ENCODE measurements around the gene RACK1. TPM values are rescaled to one million over a fixed set of nuclear protein-coding genes. Genes with fewer than 3 reads are reported as not detected.

The RACK1 gene
- polyA plus RNA-seq, 2 of the 4 experiments (the other 2 are of a cell fraction): 2,590 to 3,139 TPM

DNA sequence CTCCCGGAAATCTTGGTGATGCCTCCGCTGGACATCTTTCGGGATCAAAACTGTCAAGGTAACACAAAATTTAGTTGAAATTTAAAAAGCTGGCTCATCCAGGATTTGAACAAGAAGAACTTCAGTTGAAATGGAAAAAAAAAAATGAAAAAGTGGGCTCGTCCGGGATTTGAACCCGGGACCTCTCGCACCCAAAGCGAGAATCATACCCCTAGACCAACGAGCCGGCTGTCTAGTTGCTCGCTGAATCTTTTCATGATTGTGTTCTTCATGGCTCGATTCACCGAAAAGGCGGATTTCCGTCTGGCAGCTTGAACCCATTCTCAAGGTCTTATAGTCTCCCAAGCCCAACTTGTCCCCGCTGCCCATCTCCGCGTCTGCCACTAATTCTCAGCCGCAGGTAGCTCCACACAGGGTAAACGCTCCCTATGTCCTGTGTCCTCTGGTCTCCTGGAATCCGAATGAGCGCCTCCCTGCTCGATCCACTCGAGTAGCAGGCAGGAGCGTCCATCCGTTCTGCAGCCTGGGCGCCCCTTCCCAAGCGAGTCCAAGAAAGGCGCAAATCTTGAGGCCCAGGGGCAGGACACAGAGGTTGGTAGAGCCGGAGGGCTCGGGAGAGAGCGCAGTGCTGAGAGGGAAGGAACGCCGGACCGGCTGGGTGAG lies 54.9 kb downstream of the RACK1 start:
- H3K4me1 ChIP-seq: peaks cover 22% of the 10 kb centered on the region
- ChIA-PET CTCF (interaction anchor here (0.6 to 4.5 kb wide), 17 partner anchors 9 to 404 kb away, joined by 3 to 33 read pairs (median 4); partner anchors contain the start of gene TRIM7), POLR2A (interaction anchor here (1.0 to 6.4 kb wide), 4 partner anchors 17 to 358 kb away, joined by 3 to 159 read pairs (median 27); partner anchors contain the start of genes TRIM41 and TRIM7)
- H3K9me3 ChIP-seq: no peaks in the 10 kb centered on the region
- FAIRE-seq (no peak), ATAC-seq (peak; percentile 14 to 45), DNase-seq (ENCODE audit: low read depth in 1 of 2, low spot score in 1 of 2) (peak in 1 of 2 experiments; percentile 91)
- under 1% methylated on average over 29 of the region's 35 CpGs for WGBS (ENCODE audit: missing lambda C conversion rate)
- peak overlapping the region; percentile 82 for H3K4me3 ChIP-seq
- peak overlapping the region; percentile 96 for H3K27ac ChIP-seq
- peak overlapping the region; percentile 99 for H3K4me2 ChIP-seq
- TF ChIP-seq MAX (IDR thresholded peaks at IDR 0.05): peak; percentile 41; the same call in 1 of the 2 replicates
- peak in 1 of 2 experiments; percentile 49; a peak in 1 of 4 replicates for TF ChIP-seq CEBPB (IDR thresholded peaks at IDR 0.05)
- TF ChIP-seq JUN (IDR thresholded peaks at IDR 0.05): 0 out of 5 replicates have a peak, but pooled peaks of 1 of the 2 experiments have one; percentile 13
- no peak for TF ChIP-seq FOSB (CRISPR knock-in tag; IDR thresholded peaks at IDR 0.05)
- peak; percentile 45; the same call in 1 of the 2 replicates for TF ChIP-seq ESRRA (IDR thresholded peaks at IDR 0.05; ENCODE audit: borderline replicate concordance, low read length)
- no peak for TF ChIP-seq MAFK (IDR thresholded peaks at IDR 0.05; ENCODE audit: partially characterized antibody)
- no peak for TF ChIP-seq CBX2 (IDR thresholded peaks at IDR 0.05; ENCODE audit: borderline replicate concordance, low read depth)
- TF ChIP-seq E2F6 (IDR thresholded peaks at IDR 0.05; ENCODE audit: borderline replicate concordance, low read depth): 0 out of 2 replicates have a peak, but pooled peaks have one; percentile 1
- peak; percentile 75 for TF ChIP-seq SREBF2 (IDR thresholded peaks at IDR 0.05)
- peak; percentile 21; the same call in 1 of the 2 replicates for TF ChIP-seq HDAC2 (IDR thresholded peaks at IDR 0.05)

DNA sequence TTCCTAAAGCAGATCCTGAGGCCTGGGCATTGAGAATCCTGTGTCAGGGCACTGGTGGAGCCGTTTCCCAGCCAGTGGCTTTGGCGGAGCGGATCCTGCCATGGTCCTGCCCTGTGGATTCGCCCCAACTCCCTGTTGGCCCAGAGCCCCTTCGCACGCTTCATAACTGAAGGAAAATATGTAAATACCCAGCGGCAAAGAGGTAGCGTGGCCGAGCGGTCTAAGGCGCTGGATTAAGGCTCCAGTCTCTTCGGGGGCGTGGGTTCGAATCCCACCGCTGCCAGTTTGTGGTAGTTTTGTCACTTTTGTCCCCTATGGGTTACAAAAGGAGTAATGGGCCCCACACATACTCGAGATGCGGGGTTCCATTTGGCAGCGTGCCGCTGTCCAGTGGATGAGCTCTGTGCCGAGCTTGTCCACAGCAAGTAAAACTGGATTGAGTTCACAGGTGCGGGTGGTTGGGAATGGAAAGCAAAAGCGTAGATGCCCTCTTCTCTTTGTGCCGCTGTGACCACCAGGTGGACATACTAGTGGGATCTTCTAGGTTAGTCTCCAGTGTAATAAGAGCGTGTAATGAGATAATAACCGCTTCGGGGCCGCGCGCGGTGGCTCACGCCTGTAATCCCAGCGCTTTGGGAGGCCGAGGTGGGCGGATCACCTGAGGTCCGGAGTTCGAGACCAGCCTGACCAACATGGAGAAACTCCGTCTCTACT lies 56.0 kb downstream of the RACK1 start:
- 1% methylated on average over 22 of the region's 37 CpGs for WGBS (ENCODE audit: missing lambda C conversion rate)
- CTCF ChIA-PET: interaction anchor here (0.6 to 4.3 kb wide), 14 partner anchors 10 to 78 kb away, joined by 3 to 24 read pairs (median 6); partner anchors contain the start of gene TRIM7
- H3K4me2 ChIP-seq: peak overlapping the region; percentile 99
- DNase-seq (ENCODE audit: low read depth in 1 of 2, low spot score in 1 of 2) (peak in 1 of 2 experiments; percentile 94), ATAC-seq (peak; percentile 25 to 42), FAIRE-seq (no peak)
- H3K4me3 ChIP-seq: peak overlapping the region; percentile 82
- peak overlapping the region; percentile 79 to 96 for H3K27ac ChIP-seq
- peaks cover 15% of the 10 kb centered on the region for H3K4me1 ChIP-seq
- POLR2A ChIA-PET: interaction anchor here (0.5 to 6.4 kb wide), 7 partner anchors 18 to 708 kb away, joined by 3 to 159 read pairs (median 4); partner anchors contain the start of genes TRIM41, TRIM7 and ZFP62
- no peaks in the 10 kb centered on the region for H3K9me3 ChIP-seq
- TF ChIP-seq RCOR1 (IDR thresholded peaks at IDR 0.05; ENCODE audit: low read depth, low read length): no peak
- TF ChIP-seq ELK1 (IDR thresholded peaks at IDR 0.05; ENCODE audit: low read depth, low read length): no peak
- TF ChIP-seq, protein P1, sequence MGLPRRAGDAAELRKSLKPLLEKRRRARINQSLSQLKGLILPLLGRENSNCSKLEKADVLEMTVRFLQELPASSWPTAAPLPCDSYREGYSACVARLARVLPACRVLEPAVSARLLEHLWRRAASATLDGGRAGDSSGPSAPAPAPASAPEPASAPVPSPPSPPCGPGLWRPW (IDR thresholded peaks at IDR 0.05): no peak
- no peak for TF ChIP-seq ESRRA (IDR thresholded peaks at IDR 0.05; ENCODE audit: borderline replicate concordance, low read length)
- no peak for TF ChIP-seq EP300 (IDR thresholded peaks at IDR 0.05)
- no peak for TF ChIP-seq USF2 (IDR thresholded peaks at IDR 0.05)
- peak; percentile 15; the same call in 1 of the 3 replicates for TF ChIP-seq SMC3 (IDR thresholded peaks at IDR 0.05)
- peak in 1 of 2 experiments; percentile 40; a peak in 2 of 4 replicates for TF ChIP-seq CEBPB (IDR thresholded peaks at IDR 0.05)
- no peak for TF ChIP-seq CHD2 (IDR thresholded peaks at IDR 0.05; ENCODE audit: low read length, partially characterized antibody)
- TF ChIP-seq BCL3 (IDR thresholded peaks at IDR 0.05): no peak
- TF ChIP-seq, protein P2, sequence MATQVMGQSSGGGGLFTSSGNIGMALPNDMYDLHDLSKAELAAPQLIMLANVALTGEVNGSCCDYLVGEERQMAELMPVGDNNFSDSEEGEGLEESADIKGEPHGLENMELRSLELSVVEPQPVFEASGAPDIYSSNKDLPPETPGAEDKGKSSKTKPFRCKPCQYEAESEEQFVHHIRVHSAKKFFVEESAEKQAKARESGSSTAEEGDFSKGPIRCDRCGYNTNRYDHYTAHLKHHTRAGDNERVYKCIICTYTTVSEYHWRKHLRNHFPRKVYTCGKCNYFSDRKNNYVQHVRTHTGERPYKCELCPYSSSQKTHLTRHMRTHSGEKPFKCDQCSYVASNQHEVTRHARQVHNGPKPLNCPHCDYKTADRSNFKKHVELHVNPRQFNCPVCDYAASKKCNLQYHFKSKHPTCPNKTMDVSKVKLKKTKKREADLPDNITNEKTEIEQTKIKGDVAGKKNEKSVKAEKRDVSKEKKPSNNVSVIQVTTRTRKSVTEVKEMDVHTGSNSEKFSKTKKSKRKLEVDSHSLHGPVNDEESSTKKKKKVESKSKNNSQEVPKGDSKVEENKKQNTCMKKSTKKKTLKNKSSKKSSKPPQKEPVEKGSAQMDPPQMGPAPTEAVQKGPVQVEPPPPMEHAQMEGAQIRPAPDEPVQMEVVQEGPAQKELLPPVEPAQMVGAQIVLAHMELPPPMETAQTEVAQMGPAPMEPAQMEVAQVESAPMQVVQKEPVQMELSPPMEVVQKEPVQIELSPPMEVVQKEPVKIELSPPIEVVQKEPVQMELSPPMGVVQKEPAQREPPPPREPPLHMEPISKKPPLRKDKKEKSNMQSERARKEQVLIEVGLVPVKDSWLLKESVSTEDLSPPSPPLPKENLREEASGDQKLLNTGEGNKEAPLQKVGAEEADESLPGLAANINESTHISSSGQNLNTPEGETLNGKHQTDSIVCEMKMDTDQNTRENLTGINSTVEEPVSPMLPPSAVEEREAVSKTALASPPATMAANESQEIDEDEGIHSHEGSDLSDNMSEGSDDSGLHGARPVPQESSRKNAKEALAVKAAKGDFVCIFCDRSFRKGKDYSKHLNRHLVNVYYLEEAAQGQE (IDR thresholded peaks at IDR 0.05): no peak
- no peak for TF ChIP-seq NPAS2 (CRISPR knock-in tag; IDR thresholded peaks at IDR 0.05; ENCODE audit: borderline replicate concordance)
- no peak for TF ChIP-seq PHF8 (IDR thresholded peaks at IDR 0.05; ENCODE audit: borderline replicate concordance, low read depth)
- no peak for TF ChIP-seq ZC3H11A (IDR thresholded peaks at IDR 0.05)
- no peak for TF ChIP-seq CBX2 (IDR thresholded peaks at IDR 0.05; ENCODE audit: borderline replicate concordance, low read depth)
- TF ChIP-seq MAX (IDR thresholded peaks at IDR 0.05): peak; percentile 69
- TF ChIP-seq JUNB (IDR thresholded peaks at IDR 0.05): no peak
- 0 out of 2 replicates have a peak, but pooled peaks have one; percentile 43 for TF ChIP-seq RARB (CRISPR knock-in tag; IDR thresholded peaks at IDR 0.05)
- peak; percentile 64; the same call in 1 of the 2 replicates for TF ChIP-seq EHMT2 (IDR thresholded peaks at IDR 0.05; ENCODE audit: low read depth)

Measured in A549 (cell line).